Type B pancreatic cell (in vitro differentiated cells): ENCODE data around the gene BASP1. TPM values are rescaled to one million over a fixed set of nuclear protein-coding genes. Genes with fewer than 3 reads are reported as not detected.
A peak's percentile ranks its signal among the peaks of the same experiment; 100 is the strongest.

Experiments used
- DNase-seq: peaks from one replicate; pipeline ENCODE4 v3.0.0; 2021; ENCODE audit warnings: mixed read lengths; ENCODE audit not compliant: unreplicated experiment; ENCODE audit errors: extremely low spot score
- H3K27ac Mint-ChIP-seq: 2 replicates; pipeline ENCODE4 v1.8.0; 2021; ENCODE audit warnings: mild to moderate bottlenecking, mixed read lengths
- H3K27me3 Mint-ChIP-seq: 2 replicates; pipeline ENCODE4 v1.8.0; 2021; ENCODE audit warnings: mixed read lengths
- H3K36me3 Mint-ChIP-seq: 2 replicates; pipeline ENCODE4 v1.8.0; 2021; ENCODE audit warnings: mixed read lengths
- H3K4me1 Mint-ChIP-seq: one replicate; pipeline ENCODE4 v1.8.0; 2021; ENCODE audit warnings: mixed read lengths; ENCODE audit not compliant: unreplicated experiment
- H3K4me3 Mint-ChIP-seq: 2 replicates; pipeline ENCODE4 v1.8.0; 2021; ENCODE audit warnings: mild to moderate bottlenecking, mixed read lengths
- H3K9me3 Mint-ChIP-seq: 2 replicates; pipeline ENCODE4 v1.8.0; 2021; ENCODE audit warnings: mixed read lengths
- CTCF ChIP-seq: fragments of 200-600 bp; sonication (generic); conservative IDR thresholded peaks from 2 replicates; pipeline ENCODE4 v1.5.0; 2021; ENCODE audit warnings: antibody characterized with exemption, mild to moderate bottlenecking
- total RNA-seq: library from RNA; stranded (reverse); gene quantifications from 2 replicates; pipeline ENCODE4 v1.2.1, GENCODE V29; 2021; ENCODE audit warnings: low replicate concordance

Gene BASP1
- total RNA-seq, 1 donor from 2014 or later: 131 TPM

- Mint-ChIP-seq H3K9me3 (no peaks in the 10 kb centered on the region), H3K27ac (peak overlapping the region; percentile 3), H3K27me3 (no peaks in the 10 kb centered on the region), H3K4me1 (peaks cover 27% of the 10 kb centered on the region), H3K4me3 (no peak overlapping the region), H3K36me3 (peaks cover 42% of the 10 kb centered on the region)
- TF ChIP-seq CTCF: no peak
- DNase-seq: no peak
These were observed 21.1 kb downstream of the BASP1 start for GRCh38 chr5:17238521-17239041.

- H3K4me3 Mint-ChIP-seq: no peak overlapping the region
- peak overlapping the region; percentile 46 for H3K27ac Mint-ChIP-seq
- TF ChIP-seq CTCF: no peak
These were observed 22.5 kb downstream of the BASP1 start for GRCh38 chr5:17239953-17240352.

GRCh38 chr5:17240487-17240886 is 23.1 kb downstream of the BASP1 start:
- DNase-seq: no peak
- Mint-ChIP-seq H3K27ac (no peak overlapping the region), H3K9me3 (no peaks in the 10 kb centered on the region), H3K4me1 (peaks cover 31% of the 10 kb centered on the region), H3K36me3 (peaks cover 42% of the 10 kb centered on the region), H3K27me3 (no peaks in the 10 kb centered on the region), H3K4me3 (no peak overlapping the region)
- no peak for TF ChIP-seq CTCF

More at GRCh38 chr5:17239953-17240352, 22.5 kb downstream of the BASP1 start:
- no peaks in the 10 kb centered on the region for H3K27me3 Mint-ChIP-seq
- H3K36me3 Mint-ChIP-seq: peaks cover 42% of the 10 kb centered on the region
- DNase-seq: no peak
- peaks cover 32% of the 10 kb centered on the region for H3K4me1 Mint-ChIP-seq
- H3K9me3 Mint-ChIP-seq: no peaks in the 10 kb centered on the region

GRCh38 chr5:17241635-17242034 is 24.2 kb downstream of the BASP1 start:
- Mint-ChIP-seq H3K9me3 (no peaks in the 10 kb centered on the region), H3K27ac (peak overlapping the region; percentile 70), H3K4me1 (peaks cover 26% of the 10 kb centered on the region), H3K4me3 (no peak overlapping the region), H3K27me3 (no peaks in the 10 kb centered on the region), H3K36me3 (peaks cover 37% of the 10 kb centered on the region)
- no peak for DNase-seq
- no peak for TF ChIP-seq CTCF

- no peak for TF ChIP-seq CTCF
- no peaks in the 10 kb centered on the region for H3K27me3 Mint-ChIP-seq
- H3K27ac Mint-ChIP-seq: peak overlapping the region; percentile 37
- peaks cover 39% of the 10 kb centered on the region for H3K36me3 Mint-ChIP-seq
- H3K4me1 Mint-ChIP-seq: peaks cover 23% of the 10 kb centered on the region
- no peak overlapping the region for H3K4me3 Mint-ChIP-seq
- H3K9me3 Mint-ChIP-seq: no peaks in the 10 kb centered on the region
- no peak for DNase-seq
These were observed 26.0 kb downstream of the BASP1 start for GRCh38 chr5:17243287-17244063.
